Measurements from ENCODE around the gene RAB1A. TPM values are rescaled to one million over a fixed set of nuclear protein-coding genes. Genes with fewer than 3 reads are reported as not detected.

Gene RAB1A
- total RNA-seq, 4 donors from 2014 or later, result 87.1 to 114 (median 98.8) TPM

DNA sequence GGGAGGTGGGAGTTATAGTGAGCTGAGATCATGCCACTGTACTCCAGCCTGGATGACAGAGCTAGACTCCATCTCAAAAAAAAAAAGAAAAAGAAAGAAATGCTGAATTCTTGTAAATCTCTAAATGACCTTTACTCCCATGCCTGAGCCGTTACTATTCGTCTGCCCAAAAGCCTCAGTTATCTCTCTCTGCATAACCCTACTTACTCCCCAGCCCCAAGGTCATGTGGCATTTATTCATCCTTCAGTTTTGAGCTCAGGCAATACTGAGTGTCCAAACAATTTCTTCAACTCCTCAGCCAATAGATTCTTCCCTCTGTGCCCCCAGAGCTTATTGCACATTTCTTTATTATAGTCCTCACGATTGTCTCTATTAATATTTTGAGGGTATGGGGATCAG, 28.8 kb downstream of the RAB1A start:
- no peak for TF ChIP-seq POLR2A (IDR thresholded peaks at IDR 0.05)
- TF ChIP-seq, protein P1, sequence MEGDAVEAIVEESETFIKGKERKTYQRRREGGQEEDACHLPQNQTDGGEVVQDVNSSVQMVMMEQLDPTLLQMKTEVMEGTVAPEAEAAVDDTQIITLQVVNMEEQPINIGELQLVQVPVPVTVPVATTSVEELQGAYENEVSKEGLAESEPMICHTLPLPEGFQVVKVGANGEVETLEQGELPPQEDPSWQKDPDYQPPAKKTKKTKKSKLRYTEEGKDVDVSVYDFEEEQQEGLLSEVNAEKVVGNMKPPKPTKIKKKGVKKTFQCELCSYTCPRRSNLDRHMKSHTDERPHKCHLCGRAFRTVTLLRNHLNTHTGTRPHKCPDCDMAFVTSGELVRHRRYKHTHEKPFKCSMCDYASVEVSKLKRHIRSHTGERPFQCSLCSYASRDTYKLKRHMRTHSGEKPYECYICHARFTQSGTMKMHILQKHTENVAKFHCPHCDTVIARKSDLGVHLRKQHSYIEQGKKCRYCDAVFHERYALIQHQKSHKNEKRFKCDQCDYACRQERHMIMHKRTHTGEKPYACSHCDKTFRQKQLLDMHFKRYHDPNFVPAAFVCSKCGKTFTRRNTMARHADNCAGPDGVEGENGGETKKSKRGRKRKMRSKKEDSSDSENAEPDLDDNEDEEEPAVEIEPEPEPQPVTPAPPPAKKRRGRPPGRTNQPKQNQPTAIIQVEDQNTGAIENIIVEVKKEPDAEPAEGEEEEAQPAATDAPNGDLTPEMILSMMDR (IDR thresholded peaks at IDR 0.05), result no peak
- Histone ChIP-seq H3K9me3 (no peaks in the 10 kb centered on the region), H3K27me3 (no peaks in the 10 kb centered on the region), H3K36me3 (no peaks in the 10 kb centered on the region), H3K4me3 (replicated peaks in 1 of 3) (no peak overlapping the region), H3K4me1 (peaks cover 37 to 44% of the 10 kb centered on the region in 2 donors), H3K27ac (no peak overlapping the region)
- DNase-seq, result no peak
- intact Hi-C loops (cut with DNase I), result no loop called here
- 78 to 89% methylated on average over 3 of the region's 3 CpGs for WGBS, 2 donors

DNA sequence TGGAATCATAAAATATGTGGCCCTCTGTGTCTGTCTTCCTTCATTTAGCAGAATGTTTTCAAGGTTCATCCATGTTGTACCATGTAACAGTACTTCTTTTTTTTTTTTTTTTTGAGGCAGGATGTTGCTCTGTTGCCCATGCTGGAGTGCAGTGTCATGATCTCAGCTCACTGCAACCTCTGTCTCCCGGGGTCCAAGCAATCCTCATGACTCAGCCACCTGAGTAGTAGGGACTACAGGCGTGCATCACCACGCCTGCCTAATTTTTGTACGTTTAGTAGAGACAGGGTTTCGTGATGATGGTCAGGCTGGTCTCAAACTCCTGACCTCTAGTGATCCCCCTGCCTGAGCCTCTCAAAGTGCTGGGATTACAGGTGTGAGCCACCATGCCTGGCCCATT, 31.2 kb downstream of the RAB1A start:
- no peak for DNase-seq
- no peaks in the 10 kb centered on the region for H3K27me3 ChIP-seq
- intact Hi-C loops (cut with DNase I), result no loop called here
- 87 to 90% methylated on average over 5 of the region's 5 CpGs for WGBS, 2 donors
- H3K9me3 ChIP-seq, result no peaks in the 10 kb centered on the region
- H3K4me1 ChIP-seq, result peaks cover 22 to 31% of the 10 kb centered on the region in 2 donors
- H3K27ac ChIP-seq, result no peak overlapping the region
- TF ChIP-seq, protein P1 (IDR thresholded peaks at IDR 0.05), result no peak
- TF ChIP-seq POLR2A (IDR thresholded peaks at IDR 0.05), result no peak
- no peak overlapping the region for H3K4me3 ChIP-seq (replicated peaks in 1 of 3)
- peaks cover 8 to 13% of the 10 kb centered on the region in 2 donors for H3K36me3 ChIP-seq

DNA sequence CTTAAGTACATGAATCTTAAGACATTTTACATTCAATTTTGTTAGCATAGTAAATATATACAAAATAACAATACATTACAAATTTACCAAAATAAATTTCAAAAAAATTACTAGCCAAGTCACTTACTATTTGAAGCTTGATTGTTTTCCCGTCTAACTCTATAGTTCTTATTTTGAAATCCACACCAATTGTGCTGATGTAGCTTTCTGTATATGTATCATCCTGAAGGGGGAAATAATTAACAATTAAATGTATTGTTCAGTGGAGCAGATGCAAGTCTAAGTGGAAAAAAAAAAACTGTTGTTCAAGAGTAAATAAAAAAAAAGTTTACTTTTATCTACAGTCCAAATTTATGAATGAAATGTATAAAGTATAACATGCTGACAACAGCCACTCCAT, 32.1 kb downstream of the RAB1A start:
- no peaks in the 10 kb centered on the region for H3K9me3 ChIP-seq
- no peaks in the 10 kb centered on the region for H3K27me3 ChIP-seq
- no peak overlapping the region for H3K27ac ChIP-seq
- DNase-seq, result no peak
- peaks cover 8 to 15% of the 10 kb centered on the region in 2 donors for H3K36me3 ChIP-seq
- intact Hi-C loops (cut with DNase I), result no loop called here
- TF ChIP-seq POLR2A (IDR thresholded peaks at IDR 0.05), result no peak
- TF ChIP-seq, protein P1 (IDR thresholded peaks at IDR 0.05), result no peak
- H3K4me1 ChIP-seq, result peaks cover 17 to 24% of the 10 kb centered on the region in 2 donors
- 63 to 76% methylated on average over 1 of the region's 1 CpG for WGBS, 2 donors
- H3K4me3 ChIP-seq (replicated peaks in 1 of 3), result no peak overlapping the region

DNA sequence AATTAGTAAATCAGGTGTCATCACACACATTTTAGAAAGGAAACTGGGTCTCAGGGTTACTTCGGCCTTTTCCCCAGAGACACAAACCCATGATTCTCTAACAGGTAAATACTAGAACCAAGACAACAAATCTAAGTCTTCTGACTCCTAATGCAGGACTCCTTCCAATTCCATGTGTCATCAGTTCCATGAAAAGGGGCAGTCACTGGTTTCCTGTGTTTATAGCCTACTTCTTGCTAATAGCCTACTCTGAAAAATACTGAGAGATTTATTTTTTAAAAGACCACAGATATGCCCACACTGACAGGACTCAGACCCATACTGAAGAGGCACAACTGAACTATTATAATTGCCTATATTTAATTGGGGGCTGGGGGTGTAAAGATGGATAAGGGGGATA, 33.0 kb downstream of the RAB1A start:
- intact Hi-C loops (cut with DNase I), result no loop called here
- 84 to 88% methylated on average over 1 of the region's 1 CpG for WGBS, 2 donors
- H3K9me3 ChIP-seq, result no peaks in the 10 kb centered on the region
- H3K4me3 ChIP-seq (replicated peaks in 1 of 3), result no peak overlapping the region
- TF ChIP-seq, protein P1 (IDR thresholded peaks at IDR 0.05), result no peak
- no peak for TF ChIP-seq POLR2A (IDR thresholded peaks at IDR 0.05)
- DNase-seq, result no peak
- H3K27me3 ChIP-seq, result no peaks in the 10 kb centered on the region
- H3K36me3 ChIP-seq, result peaks cover 8 to 18% of the 10 kb centered on the region in 2 donors
- H3K27ac ChIP-seq, result no peak overlapping the region
- H3K4me1 ChIP-seq, result peaks cover 9 to 18% of the 10 kb centered on the region in 2 donors

DNA sequence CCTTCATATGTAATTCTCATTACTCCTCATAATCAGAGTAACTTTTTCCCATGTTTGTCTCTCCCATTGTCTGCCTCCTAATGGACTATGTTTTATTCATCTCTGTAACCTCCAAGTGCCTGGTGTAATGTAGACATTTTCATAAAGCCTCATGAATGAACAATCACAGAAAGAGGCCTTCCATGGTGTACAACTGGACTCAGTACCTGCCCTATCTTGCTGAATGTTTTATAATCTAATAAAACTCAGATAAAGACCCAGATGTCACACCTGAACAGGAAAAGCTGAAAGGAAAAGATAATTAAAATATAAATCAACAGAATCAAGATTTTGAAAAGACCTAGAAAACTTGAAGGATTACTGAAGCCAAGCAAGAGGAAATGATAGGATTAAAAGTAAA, 36.7 kb downstream of the RAB1A start:
- intact Hi-C loops (cut with DNase I), result no loop called here
- TF ChIP-seq POLR2A (IDR thresholded peaks at IDR 0.05), result no peak
- TF ChIP-seq, protein P1 (IDR thresholded peaks at IDR 0.05), result no peak
- H3K27ac ChIP-seq, result no peak overlapping the region
- no peak for DNase-seq
- no peak overlapping the region for H3K4me3 ChIP-seq (replicated peaks in 1 of 3)
- peaks cover 8 to 23% of the 10 kb centered on the region in 2 donors for H3K36me3 ChIP-seq
- H3K27me3 ChIP-seq, result no peaks in the 10 kb centered on the region
- peaks cover 5 to 10% of the 10 kb centered on the region in 2 donors for H3K4me1 ChIP-seq
- H3K9me3 ChIP-seq, result no peaks in the 10 kb centered on the region

Measured in thyroid gland (tissue), 4 donors.